ENCODE data around the gene CCM2.

The CCM2 gene

DNA sequence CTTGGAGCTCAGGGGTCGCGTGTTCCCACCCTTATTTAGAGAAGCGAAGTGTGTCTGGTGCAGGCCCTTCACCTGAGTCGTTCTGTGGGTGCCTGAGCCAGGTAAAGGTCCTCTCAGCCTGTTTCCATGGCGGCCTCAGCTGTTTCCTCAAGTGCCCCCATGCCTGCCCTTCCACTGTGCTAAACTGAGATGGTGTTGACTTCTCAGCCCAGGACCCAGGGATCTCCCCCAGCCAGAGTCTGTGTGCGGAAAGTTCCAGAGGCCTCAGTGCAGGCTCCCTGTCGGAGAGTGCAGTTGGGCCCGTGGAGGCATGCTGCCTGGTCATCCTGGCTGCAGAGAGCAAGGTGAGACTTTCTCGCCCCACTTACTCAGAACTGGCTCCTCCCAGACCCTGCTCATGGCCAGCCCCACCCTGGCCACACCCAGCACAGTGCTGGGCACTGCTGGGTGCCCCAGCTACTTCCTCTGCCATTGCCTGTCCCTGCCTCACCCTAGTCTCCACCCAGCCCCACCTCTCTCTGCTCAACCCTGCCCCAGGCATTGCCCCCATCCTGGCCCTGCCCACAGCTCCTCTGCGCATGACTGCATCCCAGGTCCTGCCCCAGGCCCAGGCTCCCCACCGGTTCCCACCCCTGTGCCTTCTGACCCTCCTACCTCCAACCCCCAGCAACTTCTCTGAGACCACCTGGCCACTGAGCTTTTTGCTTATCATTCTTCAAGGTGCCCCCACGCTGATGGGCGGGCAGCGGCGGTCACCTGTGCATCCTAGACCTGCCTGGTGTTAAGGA, 68.4 kb downstream of the CCM2 start:
- no peak overlapping the region for H3K4me3 ChIP-seq (ENCODE audit: low read depth, low read length)
- H3K27me3 ChIP-seq (ENCODE audit: control insufficient read depth, insufficient read depth, low read length) = no peaks in the 10 kb centered on the region
- H3K36me3 ChIP-seq (ENCODE audit: control insufficient read depth, insufficient read depth, low read length) = peaks cover 9% of the 10 kb centered on the region
- H3K4me1 ChIP-seq (ENCODE audit: control insufficient read depth, insufficient read depth, low read length) = peaks cover 4% of the 10 kb centered on the region
- no peaks in the 10 kb centered on the region for H3K9me3 ChIP-seq (ENCODE audit: control insufficient read depth, insufficient read depth, low read length)
- H3K9ac ChIP-seq (ENCODE audit: low read depth, low read length) = no peak overlapping the region

DNA sequence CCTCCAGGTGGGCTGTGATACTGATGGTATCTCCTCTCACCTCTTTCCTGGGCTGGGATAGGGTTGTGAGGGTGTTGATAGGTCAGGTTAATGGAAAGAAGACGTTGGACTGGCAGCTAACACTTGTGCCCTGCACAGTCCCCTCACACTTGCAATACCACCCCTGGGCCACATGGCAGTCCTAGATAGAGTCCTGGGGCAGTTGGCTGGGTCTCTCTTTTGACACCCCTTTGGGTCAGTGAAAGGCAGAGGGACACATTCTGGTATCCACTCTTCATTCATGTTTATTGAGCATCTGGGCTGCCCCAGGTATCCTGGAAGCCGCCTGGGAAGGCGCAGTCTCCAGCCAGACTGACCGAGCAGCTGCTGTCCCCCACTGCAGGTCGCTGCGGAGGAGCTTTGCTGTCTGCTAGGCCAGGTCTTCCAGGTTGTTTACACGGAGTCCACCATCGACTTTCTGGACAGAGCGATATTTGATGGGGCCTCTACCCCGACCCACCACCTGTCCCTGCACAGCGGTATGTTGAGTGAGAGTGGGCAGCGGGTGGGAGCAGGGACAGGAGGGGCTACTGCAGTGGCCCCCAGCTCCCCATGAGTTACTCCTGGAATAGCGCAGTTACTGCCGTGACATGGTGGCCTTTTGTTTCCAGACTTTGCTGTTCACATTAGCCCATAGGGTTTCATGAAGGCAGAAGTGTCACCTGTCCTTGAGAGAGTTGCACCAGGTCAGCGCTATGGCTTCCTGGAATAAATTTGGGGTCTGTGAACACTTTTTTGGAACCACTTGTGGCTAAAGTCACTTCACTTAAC, 69.6 kb downstream of the CCM2 start:
- no peaks in the 10 kb centered on the region for H3K9me3 ChIP-seq (ENCODE audit: control insufficient read depth, insufficient read depth, low read length)
- peaks cover 11% of the 10 kb centered on the region for H3K36me3 ChIP-seq (ENCODE audit: control insufficient read depth, insufficient read depth, low read length)
- peaks cover 4% of the 10 kb centered on the region for H3K4me1 ChIP-seq (ENCODE audit: control insufficient read depth, insufficient read depth, low read length)

DNA sequence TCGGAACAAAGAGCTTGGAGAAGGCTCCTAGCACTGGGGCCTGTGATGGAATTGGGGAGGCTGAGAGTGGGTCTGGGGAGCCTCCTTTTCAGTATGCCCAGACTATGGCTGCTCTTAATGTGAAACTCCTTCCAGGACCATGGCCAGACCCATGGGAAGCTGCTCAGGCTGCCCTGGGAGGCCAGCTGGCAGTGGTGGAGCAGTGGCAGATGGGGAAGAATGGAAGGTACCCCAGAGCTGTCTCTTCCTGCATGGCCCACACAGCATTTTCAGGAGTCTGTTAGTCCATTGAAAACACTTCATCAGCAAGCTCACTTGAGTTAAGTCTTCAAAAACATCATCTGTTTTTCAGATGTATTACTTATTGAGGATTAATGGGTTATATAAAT, 70.2 kb downstream of the CCM2 start:
- H3K36me3 ChIP-seq (ENCODE audit: control insufficient read depth, insufficient read depth, low read length) = peaks cover 14% of the 10 kb centered on the region
- no peak overlapping the region for H3K9ac ChIP-seq (ENCODE audit: low read depth, low read length)
- no peaks in the 10 kb centered on the region for H3K9me3 ChIP-seq (ENCODE audit: control insufficient read depth, insufficient read depth, low read length)
- no peaks in the 10 kb centered on the region for H3K27me3 ChIP-seq (ENCODE audit: control insufficient read depth, insufficient read depth, low read length)
- no peak overlapping the region for H3K4me3 ChIP-seq (ENCODE audit: low read depth, low read length)
- H3K4me1 ChIP-seq (ENCODE audit: control insufficient read depth, insufficient read depth, low read length) = peaks cover 4% of the 10 kb centered on the region

More for the DNA sequence above, 69.6 kb downstream of the CCM2 start:
- no peak overlapping the region for H3K9ac ChIP-seq (ENCODE audit: low read depth, low read length)
- no peaks in the 10 kb centered on the region for H3K27me3 ChIP-seq (ENCODE audit: control insufficient read depth, insufficient read depth, low read length)
- no peak overlapping the region for H3K4me3 ChIP-seq (ENCODE audit: low read depth, low read length)

DNA sequence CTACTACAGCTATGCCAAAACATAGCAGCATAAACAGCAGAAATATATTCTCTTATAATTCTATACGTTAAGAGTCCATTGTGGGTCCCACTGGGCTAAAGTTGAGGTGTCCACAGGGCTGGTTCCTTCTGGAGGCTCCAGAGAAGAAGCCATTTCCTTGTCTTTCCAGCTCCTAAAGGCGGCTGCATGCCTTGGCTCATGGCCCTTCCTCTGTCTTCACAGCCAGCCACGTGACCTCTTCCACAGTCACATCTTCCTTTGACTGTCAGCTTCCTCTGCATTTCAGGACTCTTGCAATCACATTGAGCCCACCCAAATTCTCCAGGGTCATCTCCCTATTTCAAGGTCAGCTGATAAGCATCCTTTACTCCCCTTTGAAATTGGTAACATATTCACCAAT, 71.5 kb downstream of the CCM2 start:
- no peaks in the 10 kb centered on the region for H3K9me3 ChIP-seq (ENCODE audit: control insufficient read depth, insufficient read depth, low read length)
- H3K27me3 ChIP-seq (ENCODE audit: control insufficient read depth, insufficient read depth, low read length) = no peaks in the 10 kb centered on the region
- H3K36me3 ChIP-seq (ENCODE audit: control insufficient read depth, insufficient read depth, low read length) = peaks cover 26% of the 10 kb centered on the region
- H3K4me3 ChIP-seq (ENCODE audit: low read depth, low read length) = no peak overlapping the region
- no peak overlapping the region for H3K9ac ChIP-seq (ENCODE audit: low read depth, low read length)
- H3K4me1 ChIP-seq (ENCODE audit: control insufficient read depth, insufficient read depth, low read length) = peaks cover 4% of the 10 kb centered on the region

GRCh38 chr7:45072131-45073030, 72.4 kb downstream of the CCM2 start:
- Histone ChIP-seq H3K36me3 (ENCODE audit: control insufficient read depth, insufficient read depth, low read length) (peaks cover 26% of the 10 kb centered on the region), H3K9me3 (ENCODE audit: control insufficient read depth, insufficient read depth, low read length) (no peaks in the 10 kb centered on the region), H3K9ac (ENCODE audit: low read depth, low read length) (no peak overlapping the region), H3K27me3 (ENCODE audit: control insufficient read depth, insufficient read depth, low read length) (no peaks in the 10 kb centered on the region), H3K4me3 (ENCODE audit: low read depth, low read length) (no peak overlapping the region), H3K4me1 (ENCODE audit: control insufficient read depth, insufficient read depth, low read length) (peaks cover 4% of the 10 kb centered on the region)

DNA sequence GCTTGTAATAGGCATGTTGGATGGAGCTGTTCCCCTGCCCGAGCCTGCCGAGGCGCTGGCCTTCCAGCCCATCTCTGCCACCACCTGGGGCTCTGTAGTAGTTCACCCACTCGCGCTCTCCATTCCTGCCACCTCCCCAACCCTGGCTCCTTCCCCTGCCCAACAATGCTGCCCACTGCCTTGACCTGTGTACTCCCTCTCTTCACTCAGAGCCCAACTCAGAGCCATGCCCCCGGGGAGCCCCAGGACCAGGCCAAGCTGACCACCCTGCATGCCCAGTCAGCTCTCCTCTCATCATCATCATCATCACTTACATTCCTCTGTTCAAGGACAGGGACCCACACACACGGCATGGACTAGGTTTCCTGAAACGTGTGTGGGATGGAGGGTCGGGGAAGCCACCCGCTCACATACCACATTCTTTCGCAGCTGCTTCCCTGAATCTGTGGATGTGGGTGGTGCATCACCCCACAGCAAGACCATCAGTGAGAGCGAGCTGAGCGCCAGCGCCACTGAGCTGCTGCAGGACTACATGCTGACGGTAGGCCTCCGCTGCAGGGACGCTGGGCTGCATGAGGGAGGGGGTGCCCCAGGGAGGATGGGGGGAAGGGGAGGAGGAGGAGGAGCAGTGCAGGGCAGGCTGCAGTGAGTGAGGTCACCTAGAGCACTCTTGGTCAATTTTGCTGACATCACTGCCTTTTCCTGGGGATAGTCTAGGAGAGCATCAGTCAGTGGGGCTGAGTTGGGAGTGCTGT, 73.2 kb downstream of the CCM2 start:
- no peaks in the 10 kb centered on the region for H3K27me3 ChIP-seq (ENCODE audit: control insufficient read depth, insufficient read depth, low read length)
- H3K9ac ChIP-seq (ENCODE audit: low read depth, low read length) = no peak overlapping the region
- no peak overlapping the region for H3K4me3 ChIP-seq (ENCODE audit: low read depth, low read length)
- peaks cover 4% of the 10 kb centered on the region for H3K4me1 ChIP-seq (ENCODE audit: control insufficient read depth, insufficient read depth, low read length)
- H3K9me3 ChIP-seq (ENCODE audit: control insufficient read depth, insufficient read depth, low read length) = no peaks in the 10 kb centered on the region
- peaks cover 30% of the 10 kb centered on the region for H3K36me3 ChIP-seq (ENCODE audit: control insufficient read depth, insufficient read depth, low read length)

DNA sequence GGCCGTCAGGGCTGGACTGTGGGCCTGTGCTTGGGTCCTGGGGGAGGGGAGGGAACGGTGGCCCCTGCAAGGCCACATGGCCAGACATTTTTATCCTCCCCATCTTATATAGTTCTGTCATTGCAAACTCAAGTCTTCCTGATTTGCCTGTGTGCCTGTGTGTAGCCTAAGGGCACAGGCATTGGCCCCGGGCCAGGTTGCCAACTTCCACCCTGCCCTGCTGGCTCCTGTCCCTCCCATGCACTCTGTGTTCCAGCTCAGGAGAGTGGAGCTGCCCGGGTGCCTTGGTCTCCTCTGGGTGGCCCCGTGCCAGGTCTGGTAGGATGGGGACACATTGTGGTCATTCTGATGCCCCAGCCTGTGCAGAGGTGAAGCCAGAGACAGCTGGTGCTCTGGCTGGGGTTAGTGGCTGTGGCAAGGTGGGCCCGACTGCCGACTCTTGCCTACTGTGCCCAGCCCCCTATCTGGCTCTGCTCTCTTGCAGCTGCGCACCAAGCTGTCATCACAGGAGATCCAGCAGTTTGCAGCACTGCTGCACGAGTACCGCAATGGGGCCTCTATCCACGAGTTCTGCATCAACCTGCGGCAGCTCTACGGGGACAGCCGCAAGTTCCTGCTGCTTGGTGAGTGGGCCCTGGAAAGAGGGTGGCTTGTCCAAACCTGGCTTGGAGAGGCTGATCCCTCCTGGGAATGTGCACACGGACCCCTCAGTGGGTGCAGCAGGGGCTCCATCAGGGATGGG, 74.0 kb downstream of the CCM2 start:
- Histone ChIP-seq H3K4me3 (ENCODE audit: low read depth, low read length) (no peak overlapping the region), H3K27me3 (ENCODE audit: control insufficient read depth, insufficient read depth, low read length) (no peaks in the 10 kb centered on the region), H3K9ac (ENCODE audit: low read depth, low read length) (no peak overlapping the region), H3K9me3 (ENCODE audit: control insufficient read depth, insufficient read depth, low read length) (no peaks in the 10 kb centered on the region), H3K4me1 (ENCODE audit: control insufficient read depth, insufficient read depth, low read length) (peaks cover 4% of the 10 kb centered on the region), H3K36me3 (ENCODE audit: control insufficient read depth, insufficient read depth, low read length) (peaks cover 30% of the 10 kb centered on the region)

GRCh38 chr7:45074528-45075354, 74.7 kb downstream of the CCM2 start:
- H3K9me3 ChIP-seq (ENCODE audit: control insufficient read depth, insufficient read depth, low read length) = no peaks in the 10 kb centered on the region
- H3K36me3 ChIP-seq (ENCODE audit: control insufficient read depth, insufficient read depth, low read length) = peaks cover 29% of the 10 kb centered on the region
- no peak overlapping the region for H3K9ac ChIP-seq (ENCODE audit: low read depth, low read length)
- H3K4me1 ChIP-seq (ENCODE audit: control insufficient read depth, insufficient read depth, low read length) = peaks cover 4% of the 10 kb centered on the region
- no peaks in the 10 kb centered on the region for H3K27me3 ChIP-seq (ENCODE audit: control insufficient read depth, insufficient read depth, low read length)
- H3K4me3 ChIP-seq (ENCODE audit: low read depth, low read length) = no peak overlapping the region

- no peak overlapping the region for H3K9ac ChIP-seq (ENCODE audit: low read depth, low read length)
- H3K9me3 ChIP-seq (ENCODE audit: control insufficient read depth, insufficient read depth, low read length) = no peaks in the 10 kb centered on the region
- H3K4me1 ChIP-seq (ENCODE audit: control insufficient read depth, insufficient read depth, low read length) = peaks cover 4% of the 10 kb centered on the region
- peaks cover 26% of the 10 kb centered on the region for H3K36me3 ChIP-seq (ENCODE audit: control insufficient read depth, insufficient read depth, low read length)
- no peak overlapping the region for H3K4me3 ChIP-seq (ENCODE audit: low read depth, low read length)
- H3K27me3 ChIP-seq (ENCODE audit: control insufficient read depth, insufficient read depth, low read length) = no peaks in the 10 kb centered on the region
These were observed 75.3 kb downstream of the CCM2 start for GRCh38 chr7:45075355-45075644.
